Stimulated activated CD4-positive, alpha-beta T cell treated with anti-CD3 and anti-CD28 coated beads, Interleukin-2, amount 100 ng/mL, for 24 hours (primary cell): ENCODE results near the gene AKT1.

Source experiments
- DNase-seq, 2 donors: peaks; one replicate each; pipeline ENCODE4 v3.0.0-alpha.2; 2020

AKT1 gene

GRCh38 chr14:104798300-104799243 is 3.0 kb upstream of the AKT1 start:
- DNase-seq: no peak

- DNase-seq: no peak
These were observed 1.8 kb upstream of the AKT1 start for GRCh38 chr14:104797115-104798044.

DNA sequence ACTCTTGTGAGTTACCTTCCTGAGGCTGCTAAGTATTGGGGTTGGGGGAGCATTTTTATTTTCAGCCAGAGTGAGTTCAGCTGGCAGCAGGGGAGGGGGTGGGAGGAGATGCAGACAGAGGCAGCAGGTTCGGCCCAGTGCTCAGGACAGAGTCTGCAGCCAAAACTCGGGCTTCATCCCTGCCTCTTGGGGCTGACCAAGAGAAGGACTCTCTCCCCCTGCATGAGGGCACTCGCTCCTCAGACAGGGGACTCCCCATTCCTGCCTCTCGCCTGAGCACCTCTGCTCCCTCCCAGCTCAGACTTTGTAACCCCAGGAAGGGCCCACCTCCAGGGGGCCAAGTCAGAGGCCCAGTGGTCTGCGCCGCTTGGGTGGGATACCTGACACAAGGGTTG is 1.1 kb upstream of the AKT1 start:
- no peak for DNase-seq

DNA sequence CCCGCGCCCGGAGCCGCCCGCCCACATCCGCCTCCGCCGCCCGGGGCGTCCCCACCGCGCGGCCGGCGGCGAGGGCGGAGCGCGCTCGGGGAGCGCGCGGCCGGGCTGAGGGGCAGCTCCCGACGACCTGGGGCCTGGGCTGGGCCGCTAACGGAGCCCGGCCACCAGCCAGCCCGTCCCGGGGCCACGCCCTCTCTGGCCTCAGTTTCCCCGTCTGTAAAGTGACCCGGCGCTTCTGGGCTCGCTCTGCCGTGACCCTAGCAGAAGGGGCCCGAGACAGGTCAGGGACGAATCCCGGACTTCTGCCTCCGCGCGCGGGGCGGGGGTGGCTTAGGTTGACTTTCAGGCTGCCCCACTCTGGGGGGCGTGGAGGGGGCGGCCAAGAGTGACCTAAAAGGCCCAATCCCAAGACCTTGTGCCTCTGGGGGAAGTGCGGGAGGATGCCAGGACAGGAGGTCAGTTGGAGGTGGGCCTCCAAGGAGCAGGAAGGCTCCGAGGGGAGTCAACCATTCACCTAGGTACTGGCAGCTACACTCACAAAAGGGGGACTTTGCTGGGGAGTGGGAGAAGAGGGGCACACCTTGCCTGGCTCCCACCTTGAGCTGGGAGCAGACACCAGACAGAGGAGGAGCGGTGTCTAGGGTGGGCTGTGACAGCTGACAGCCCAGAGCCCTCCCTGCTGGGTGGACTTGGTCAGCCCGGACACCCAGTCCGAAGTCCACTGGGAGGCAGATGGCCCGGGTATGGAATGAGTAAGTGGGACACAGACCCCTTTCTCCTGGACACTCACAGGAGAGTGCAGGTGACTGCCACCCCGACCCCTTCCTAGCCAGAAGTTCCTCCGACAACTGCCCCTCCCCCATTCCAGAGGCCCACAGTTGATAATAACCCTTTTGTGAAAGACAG is 486 bp upstream of the AKT1 start:
- peak; percentile 60 to 74 for DNase-seq

- DNase-seq: no peak
These were observed 936 bp downstream of the AKT1 start for GRCh38 chr14:104794631-104794992.

- DNase-seq: peak in 1 of 2 donors; percentile 74
These were observed 1.4 kb downstream of the AKT1 start for GRCh38 chr14:104794099-104794498.

GRCh38 chr14:104793703-104793959 is 1.9 kb downstream of the AKT1 start:
- DNase-seq: no peak

DNA sequence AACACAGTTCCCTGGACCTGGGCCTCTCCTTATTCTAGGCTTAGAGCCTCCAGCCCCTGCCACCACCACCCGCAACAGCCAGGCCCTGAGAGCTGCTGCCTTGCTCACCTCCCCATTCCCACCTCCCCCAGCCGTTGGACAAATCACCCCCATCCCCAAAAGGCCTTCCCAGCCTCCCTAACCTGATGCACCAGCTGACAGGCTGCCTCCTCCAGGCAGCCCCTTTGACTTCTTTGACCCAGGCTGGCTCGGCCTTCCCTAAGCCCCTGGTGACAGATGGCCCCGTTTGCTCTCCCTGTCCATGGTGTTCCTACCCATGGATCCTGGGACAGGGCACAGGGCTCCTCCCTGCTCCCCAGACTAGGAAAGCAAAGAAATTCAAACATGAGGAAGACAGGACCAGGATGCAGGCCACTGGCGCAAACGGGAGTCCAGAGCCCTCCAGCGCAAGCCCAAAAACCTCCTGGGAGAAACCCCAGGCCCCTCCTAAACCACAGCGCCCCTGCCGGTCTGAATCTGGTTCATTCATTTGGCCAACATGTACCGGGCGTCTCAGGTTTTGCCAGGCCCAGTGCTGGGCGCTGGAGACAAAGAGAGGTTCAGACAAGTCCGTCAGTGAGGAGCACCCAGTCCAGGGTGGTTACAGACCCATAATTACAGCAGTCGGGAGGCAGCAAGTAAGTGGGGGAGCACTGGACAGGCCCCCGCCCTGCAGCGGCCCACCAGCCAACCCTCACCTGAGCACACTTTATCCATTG is 2.4 kb downstream of the AKT1 start:
- no peak for DNase-seq

- DNase-seq: no peak
These were observed 3.3 kb downstream of the AKT1 start for GRCh38 chr14:104792101-104792884.

DNA sequence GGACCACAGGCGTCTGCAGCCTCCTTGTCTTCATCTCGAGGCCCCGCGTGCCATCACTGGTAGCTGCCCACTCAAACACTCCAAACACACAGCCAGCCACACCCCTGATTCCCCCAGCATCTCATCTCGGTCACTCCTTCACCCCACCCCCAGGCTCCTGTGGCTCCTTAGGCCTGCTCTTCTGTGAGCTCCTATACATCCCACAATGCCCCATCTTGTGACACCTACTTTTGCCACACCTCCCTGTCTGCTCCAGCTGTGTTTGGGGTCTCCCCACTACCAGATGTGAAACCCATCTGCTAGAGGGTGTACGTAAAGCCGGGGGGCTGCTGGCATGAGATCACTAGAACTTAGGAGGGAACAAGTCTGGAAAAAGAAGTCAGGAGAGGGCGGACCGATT is 4.1 kb downstream of the AKT1 start:
- no peak for DNase-seq

GRCh38 chr14:104789752-104790743 is 5.5 kb downstream of the AKT1 start:
- DNase-seq: no peak

- DNase-seq: no peak
These were observed 6.5 kb downstream of the AKT1 start for GRCh38 chr14:104788873-104789663.

- no peak for DNase-seq
These were observed 7.3 kb downstream of the AKT1 start for GRCh38 chr14:104788161-104788818.

- no peak for DNase-seq
These were observed 7.8 kb downstream of the AKT1 start for GRCh38 chr14:104787736-104788135.

DNA sequence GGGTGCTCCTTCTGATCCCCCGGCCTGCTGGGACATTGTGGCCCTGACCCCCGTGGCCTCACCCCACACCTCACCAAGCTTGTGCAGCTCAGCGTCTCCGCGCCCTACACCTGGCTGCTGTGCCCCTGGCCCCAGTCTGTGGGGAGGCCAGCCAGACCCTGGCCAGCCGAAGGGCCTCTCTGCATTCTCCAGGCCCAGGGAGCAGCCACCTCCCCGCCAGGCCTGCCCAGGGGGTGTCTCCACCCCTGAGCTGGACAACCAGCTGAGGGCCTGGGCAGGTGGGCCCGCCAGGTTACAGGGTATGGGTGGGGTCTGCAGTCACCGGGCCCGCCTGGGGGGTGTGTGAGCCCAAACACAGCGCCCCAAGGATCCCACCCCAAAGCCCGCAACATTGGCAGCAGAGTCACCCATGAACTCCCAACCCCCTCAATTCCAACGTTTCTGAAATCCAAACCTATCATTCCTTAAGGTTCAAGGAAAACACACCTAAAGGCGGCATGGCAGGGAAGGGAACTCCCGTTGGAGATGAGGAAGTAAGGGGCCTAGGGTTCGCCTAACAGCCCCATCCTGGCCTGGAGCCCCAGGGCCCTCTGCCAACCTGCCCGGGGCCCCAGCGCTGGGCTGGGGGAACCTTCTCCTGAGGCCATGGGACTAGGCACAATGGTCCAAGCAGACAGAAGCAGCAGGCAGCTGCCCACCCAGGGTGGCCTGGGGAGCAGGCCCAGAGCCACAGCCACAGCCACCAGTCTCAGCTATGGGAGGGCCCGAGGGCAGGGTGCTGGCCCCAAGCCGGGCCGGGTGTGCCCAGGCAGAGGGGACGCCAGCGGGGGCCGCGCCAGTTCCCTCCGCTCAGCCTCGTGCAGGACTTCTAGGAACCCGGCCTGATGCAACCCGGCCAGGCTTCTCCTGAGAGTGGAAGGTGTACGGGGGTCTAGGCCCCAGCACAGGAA is 8.5 kb downstream of the AKT1 start:
- no peak for DNase-seq

- no peak for DNase-seq
These were observed 9.4 kb downstream of the AKT1 start for GRCh38 chr14:104786091-104786586.

DNA sequence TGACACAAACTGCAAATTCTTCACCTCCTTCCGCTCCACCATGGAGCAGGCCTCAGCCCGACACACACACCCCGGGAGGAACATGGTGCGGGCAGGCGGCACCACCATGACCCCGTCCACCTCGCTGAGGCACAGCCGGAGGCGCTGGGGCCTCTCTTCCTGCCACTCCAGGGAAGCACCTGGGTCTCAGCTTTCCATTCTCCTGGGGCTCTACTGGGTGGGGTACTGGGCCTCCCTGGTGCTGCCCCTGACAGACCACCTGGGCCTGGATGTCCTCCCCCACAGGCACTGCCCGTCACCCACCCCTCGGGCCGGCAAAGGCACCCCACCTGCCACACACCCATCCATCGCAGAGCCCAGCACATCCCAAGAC is 9.9 kb downstream of the AKT1 start:
- DNase-seq: no peak
